CD4-positive, alpha-beta T cell treated with Interleukin-2 at 100 ng/mL for 4 hours (primary cell): Measurements from ENCODE around the gene GPR18.
"Not testable (repeated sequence)": the region's sequence is repeated elsewhere in the genome, so short reads cannot be mapped to it uniquely, and the experiment has no call there.

Experiments
- DNase-seq: peaks from one replicate; pipeline ENCODE4 v3.0.0-alpha.2; 2020; ENCODE audit warnings: low spot score

Gene GPR18

DNA sequence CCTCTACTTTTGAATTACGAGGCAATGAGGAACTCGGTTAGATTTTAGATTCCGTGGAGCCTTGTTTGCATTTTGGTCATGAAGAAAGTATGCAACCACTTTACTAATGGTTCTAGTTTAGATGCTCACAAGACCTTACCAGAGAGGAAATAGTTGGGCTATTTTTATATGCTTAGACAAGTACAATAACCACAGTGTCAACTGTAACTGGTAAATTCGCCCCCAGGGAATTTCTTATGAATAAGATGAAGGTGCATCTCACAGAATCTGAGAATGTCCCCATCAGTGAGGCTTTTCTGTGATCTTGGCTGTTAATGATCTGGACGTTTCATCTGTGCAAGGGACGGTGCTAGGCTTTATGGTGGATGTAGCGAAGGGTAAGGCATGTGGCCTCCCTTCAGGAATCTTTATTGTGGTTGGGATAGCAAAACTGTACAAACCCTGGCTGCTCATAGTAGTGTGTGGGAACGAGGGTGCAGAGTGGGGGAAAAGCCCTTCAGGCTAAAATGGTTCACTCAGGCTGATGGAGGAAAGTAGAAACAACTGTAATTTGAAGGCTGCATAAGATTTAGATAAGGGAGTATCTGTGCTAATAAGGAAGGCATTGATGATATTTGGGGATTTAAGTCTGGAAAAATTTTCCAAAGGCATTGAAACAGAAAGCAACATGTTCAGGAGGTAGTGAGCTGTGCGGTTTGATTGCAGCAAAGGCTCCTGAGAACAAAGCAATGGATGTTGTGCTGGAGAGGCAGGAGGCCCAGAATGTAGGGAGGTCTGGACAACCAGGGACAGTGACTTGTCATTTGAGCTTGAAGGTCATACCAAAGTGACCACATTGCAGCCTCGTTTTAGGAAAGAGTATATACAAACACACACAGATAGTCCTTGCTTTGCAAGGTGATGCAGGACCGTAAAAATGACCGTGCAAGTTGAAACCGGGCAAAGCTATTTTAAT is 29.2 kb downstream of the GPR18 start:
- peak; percentile 51 for DNase-seq

DNA sequence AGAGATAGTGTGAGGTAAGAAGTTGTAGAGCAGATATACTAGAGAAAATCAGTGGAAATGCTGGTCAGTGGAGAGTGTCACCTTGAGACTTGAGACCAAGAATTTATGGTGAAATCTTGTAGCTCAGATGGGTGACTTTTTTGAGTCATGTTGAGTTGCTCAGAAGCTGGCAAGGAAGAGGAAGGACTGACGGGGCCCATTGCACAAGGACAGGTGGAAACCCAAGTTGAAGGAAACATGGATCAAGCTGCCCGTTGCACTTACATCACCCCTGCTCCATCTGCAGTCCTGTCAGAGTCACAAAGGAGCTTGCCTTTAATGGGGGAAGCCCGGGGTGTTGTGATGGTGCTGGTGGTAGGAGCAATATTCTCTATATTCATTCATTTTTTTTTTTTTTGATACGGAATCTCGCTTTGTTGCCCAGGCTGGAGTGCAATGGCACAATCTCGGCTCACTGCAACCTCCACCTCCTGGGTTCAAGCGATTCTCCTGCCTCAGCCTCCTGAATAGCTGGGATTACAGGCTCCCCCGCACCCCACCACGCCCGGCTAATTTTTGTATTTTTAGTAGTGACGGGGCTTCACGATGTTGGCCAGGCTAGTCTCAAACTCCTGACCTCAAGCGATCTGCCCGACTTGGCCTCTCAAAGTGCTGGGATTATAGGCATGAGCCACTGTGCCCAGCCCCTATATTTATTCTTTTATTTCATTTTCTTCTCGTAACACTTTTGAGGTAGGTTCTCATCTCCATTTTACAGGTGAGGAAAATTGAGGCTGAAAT is 30.1 kb downstream of the GPR18 start:
- no peak for DNase-seq

DNA sequence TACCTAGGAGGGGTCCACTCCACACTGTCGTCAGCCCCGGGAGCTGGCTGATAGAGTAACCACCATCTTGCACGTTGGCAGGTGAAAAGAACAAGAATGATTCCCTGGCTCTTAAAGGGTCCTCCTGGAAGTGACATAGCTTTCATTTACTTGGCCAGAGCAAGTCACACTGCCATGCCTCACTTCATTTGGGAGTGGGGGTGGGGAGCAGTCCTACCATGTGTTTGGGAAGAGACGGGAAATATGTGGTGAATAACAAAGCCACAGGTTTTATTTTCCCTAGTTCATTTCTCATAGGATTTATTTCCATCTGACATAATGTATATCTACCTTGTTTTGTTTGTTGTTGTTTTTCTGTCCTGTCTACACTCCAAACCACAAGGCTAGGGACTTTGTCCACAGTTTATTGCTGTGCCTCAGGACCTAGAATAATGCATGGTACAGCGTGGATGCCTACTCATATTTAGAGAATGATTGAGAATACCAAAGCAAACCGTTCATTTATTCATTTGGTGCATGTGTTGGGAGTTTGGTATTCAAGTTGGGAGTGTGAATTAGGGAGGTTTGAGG is 30.8 kb downstream of the GPR18 start:
- DNase-seq, result no peak

DNA sequence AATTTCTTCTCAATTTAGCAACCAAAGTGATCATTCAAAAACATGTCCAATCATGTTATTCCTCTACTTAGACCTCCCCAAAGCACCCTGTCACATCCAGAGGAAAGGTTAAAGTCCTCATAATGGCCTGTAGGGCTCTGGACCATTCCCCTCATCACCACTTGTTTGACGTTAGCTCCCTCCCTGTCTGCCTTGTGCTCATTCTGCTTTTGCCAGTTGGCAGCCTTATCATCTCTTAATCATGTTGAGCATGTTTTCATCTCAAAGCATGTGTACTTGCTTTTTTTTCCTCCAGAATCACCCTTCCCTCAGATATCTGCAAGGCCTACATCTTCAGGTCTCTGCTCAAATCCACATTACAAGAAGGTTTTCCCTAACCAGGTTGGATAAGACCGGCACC is 31.7 kb downstream of the GPR18 start:
- DNase-seq, result no peak

DNA sequence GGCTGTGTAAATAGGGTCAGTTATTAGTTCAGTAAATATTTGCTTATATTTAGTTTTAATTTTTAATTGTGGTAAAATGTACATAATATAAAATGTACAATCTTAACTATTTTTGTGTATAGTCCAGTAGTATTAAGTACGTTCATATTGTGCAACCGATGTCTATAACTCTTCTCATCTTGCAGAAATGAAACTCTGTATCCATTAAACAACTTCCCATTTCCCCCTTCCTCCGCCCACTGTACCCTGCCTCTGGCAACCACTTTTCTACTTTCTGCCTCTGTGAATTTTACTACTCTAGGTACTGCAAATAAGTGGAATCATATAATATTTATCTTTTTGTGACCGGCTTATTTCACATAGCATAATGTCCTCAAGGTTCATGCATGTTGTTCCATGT is 33.1 kb downstream of the GPR18 start:
- no peak for DNase-seq

DNA sequence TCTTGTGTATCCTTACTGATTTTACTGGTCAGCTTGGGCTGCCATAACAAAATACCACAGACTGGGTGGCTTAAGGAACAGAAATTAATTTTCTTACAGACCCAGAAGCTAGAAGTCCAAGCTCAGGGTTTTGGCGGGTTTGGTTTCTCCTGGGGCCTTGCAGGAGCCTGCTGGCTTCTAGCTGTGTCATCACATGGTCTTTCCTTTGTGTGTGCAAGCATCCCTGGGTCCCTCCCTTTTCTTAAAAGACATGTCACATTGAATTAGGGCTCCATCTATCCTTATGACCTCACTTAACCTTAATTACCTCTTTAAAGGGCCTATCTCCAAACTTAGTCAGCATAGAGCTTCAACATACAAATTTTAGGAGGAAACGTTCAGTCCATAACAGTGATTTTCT is 34.2 kb downstream of the GPR18 start:
- DNase-seq, result no peak

DNA sequence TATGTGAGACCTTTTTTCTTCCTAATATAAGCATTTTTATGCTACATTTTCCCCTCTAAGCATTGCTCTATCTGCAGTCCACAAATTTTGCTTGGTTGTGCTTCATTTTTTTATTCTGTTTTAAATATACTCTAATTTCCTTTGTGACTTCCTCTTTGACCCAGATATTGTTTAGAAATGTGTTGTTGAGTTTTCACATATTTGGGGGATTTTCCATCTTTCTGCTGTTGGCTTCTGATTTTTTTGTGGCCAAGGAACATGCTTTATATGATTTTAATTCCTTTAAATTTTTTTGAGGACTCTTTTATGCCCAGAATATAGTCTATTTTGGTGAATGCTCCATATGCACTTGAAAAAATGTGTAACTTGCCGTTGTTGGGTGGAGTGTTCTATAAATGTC is 34.6 kb downstream of the GPR18 start:
- no peak for DNase-seq

DNA sequence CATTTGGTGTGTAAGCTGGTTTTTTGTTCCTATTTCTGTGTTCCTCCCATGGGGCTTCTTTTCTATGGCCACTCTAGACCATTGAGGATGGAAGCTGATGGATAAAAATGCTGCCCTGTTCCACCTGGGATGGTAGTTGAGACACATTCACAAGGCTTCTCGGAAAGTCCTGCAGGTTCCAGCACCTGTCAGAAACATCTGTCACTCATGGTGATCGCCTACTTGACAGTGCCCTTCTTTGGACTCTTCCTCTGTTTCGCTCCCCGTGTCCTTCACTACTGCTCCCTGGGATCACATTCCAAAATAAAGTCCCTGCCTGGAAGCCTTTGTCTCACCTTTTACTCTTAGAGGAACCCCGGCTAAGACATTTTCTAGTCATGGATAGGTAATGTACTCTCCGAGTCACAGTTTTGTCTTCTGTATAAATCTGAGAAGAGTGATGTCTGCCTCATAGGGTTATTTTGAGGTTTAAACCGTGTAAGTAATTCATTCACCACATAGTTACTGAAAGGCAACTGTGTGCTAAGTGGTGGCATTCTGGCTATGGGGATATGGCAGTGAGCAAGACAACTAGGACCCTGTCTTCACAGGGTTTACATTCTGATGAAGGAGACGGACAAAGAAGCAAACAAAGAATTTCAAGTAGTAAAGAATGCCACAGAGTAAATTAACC is 36.5 kb downstream of the GPR18 start:
- no peak for DNase-seq

DNA sequence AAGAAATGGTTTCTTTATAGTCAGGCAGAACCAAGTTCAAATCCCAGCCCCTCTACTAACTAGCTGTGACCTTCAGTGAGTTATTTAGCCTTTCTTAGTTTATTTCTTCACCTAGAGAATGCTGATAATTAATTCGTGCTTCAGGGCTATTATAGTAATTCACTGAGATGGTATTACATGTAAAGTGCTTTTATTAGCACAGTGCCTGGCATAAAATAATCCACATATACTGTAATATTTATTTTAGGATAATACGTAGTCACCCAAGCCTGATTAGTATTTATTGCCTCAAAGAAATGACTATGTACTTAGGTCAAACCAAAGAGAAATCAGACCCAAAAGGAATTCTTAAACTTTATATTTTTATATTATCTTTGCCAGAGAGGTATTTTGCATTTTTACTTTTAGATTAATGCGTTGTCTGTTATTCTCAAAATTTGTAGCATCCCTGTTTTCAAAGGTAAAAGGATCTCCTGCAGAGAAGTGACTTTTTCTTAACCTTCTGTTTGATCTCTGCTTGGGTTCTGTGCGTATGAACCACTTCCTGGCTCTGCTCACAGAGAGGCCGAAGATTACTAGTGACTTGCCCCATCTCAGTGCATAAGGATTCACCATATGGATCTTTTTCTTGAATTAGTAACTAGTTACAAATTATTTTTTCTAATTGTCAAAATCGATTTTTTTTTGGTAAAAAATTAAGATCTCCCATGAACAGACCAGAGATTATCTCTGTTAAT is 37.8 kb downstream of the GPR18 start:
- peak; percentile 52 for DNase-seq

DNA sequence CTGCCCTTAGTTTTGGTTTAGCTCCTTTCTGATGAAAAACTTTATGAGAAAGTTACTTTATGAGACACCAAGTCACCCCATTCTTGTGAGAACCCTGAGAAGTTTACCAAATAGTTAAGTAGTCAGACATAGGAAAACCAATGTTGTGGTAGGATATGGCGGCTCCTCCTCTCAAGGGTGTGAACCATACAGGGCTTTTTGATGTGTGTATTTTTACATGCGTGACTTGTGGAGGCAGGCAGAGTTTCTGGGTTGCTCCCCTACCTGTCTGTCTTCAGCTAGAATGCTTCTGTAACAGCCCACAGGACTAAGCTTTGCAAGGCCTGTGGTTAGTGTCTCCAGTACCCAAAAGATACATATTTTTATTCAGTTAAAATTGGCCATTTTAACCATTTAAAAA is 39.2 kb downstream of the GPR18 start:
- peak; percentile 84 for DNase-seq

DNA sequence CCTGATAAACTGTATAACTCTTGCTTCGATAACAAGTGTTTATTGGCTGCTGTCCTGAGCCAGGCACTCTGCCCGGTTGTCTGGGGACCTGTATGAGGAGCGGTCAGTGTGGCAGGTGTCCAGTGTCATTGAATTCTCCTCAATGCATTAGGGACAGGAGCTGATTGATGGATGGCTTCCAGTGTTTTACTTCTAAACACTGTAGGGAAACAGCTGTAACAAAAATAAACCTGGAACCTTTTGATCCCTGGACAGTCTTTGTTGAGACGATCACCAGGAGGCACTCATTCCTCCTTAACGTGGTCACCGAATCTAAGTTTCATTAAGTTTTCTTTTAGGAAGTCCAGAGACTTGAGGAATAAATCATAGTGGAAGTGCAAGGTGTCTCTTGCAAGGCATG is 39.6 kb downstream of the GPR18 start:
- DNase-seq, result no peak

DNA sequence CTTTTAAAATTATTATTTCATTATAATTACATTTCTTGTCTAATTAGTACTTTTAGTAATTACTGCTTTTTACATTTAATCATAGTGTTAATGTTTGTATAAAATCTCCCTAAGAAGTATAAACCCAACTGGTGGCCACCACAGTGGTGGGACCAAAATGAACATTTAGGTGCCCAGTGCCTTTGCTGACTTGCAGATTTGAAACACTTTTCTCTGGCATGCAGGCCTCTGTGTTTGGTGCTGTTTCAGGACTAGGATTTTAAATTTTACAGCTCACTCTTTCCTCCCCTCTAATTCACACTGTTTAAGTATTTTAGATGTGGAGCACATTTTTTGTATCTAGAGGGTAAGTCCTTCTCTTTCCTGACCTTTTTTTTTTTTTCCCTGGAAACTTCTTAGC is 40.1 kb downstream of the GPR18 start:
- no peak for DNase-seq

DNA sequence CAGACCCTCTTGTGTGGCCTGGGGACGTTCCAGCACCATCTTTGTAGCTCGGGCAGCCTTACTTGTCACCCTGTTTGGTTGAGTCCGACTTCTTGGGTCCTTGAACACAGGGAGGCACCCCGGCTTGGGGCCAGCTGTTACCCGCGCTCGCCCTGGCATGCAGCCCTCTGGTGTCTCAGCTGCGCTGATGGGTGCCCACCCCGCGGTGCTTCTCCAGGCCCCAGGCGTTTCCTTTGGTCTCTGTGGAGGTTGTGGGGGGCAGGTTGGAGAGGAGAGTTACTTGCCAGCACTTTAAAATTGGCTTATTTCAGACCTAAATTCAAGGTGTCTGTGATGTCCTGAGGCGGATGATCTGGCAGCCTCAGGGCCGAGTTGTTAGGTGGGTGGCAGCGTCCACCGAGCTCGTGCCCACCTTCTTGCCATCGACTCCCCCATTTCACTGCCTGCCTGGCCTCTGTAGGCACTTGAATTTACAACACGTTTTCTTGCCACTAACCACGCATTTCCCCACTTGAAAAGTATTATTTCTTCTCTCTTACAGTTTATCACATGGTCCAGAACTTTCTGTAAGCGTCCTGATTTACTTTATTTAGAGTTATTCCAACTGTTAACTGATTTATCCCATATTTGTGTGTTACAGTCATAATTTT is 40.6 kb downstream of the GPR18 start:
- DNase-seq, result no peak

DNA sequence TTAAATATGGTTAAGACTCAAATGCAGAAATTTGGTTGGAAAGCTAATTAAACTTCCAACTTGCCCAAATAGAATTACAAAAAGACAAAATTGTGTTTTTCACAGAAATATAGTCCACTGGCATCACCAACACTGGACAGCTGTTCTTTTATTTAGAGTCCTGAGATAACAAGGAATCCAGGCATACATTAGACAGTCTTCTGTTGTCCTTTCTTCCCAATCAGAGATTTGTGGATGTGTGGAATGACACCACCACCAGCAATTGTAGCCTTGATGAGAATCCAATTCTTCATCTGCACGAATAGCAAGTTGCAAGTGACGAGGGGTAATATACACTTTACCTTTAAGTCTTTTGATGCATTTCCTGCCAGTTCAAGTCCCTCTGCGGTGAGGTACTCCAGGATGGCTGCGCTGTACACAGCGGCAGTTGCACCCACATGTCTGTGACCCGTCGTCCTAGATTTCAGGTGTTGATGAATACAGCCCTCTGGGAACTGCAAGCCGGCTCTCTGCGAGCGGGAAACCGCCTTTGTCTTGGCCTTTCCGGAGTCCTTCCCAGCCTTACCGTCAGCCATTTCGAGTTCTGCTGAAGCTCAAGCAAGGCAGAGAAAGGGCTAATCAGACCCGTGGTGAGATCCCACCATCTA is 42.9 kb downstream of the GPR18 start:
- peak; percentile 64 for DNase-seq

DNA sequence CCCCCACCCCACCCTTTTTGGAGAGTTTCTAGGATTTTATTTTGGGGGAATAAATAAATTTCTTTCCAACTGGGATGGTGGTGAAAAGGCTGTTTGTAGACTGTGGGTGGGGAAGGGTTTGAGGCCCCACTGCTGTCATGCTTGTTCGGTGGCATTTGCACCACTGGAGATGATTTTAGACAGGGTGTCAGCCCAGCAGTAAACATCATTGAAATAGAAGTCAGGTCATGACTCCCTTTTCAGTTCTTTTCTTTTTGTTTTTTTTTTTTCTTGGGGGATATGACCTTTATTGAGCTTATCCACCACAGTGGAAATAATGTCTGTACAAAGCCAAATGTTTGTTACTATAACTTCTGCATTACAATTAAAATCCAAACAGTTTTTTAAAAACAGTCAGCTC is 43.4 kb downstream of the GPR18 start:
- DNase-seq, result no peak

DNA sequence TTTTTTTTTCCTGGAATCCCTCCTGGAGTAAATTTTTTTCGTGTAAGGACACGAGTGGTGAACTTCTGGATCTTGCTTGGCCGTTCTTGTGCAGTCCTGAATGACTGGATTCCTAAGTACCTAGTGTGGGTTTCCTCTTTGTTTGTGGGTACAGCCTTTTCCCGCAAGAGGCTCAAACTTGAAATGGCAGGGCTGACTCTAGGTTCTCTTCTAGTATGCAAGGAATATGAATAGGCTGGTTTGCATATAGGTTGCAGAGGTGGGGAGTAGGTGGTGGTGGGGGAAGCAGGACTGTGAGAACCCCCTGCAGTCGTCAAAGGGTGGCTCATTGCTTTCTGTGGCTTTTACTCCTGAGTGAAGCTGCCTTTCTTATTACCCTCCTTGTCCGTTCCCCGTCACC is 43.9 kb downstream of the GPR18 start:
- no peak for DNase-seq

DNA sequence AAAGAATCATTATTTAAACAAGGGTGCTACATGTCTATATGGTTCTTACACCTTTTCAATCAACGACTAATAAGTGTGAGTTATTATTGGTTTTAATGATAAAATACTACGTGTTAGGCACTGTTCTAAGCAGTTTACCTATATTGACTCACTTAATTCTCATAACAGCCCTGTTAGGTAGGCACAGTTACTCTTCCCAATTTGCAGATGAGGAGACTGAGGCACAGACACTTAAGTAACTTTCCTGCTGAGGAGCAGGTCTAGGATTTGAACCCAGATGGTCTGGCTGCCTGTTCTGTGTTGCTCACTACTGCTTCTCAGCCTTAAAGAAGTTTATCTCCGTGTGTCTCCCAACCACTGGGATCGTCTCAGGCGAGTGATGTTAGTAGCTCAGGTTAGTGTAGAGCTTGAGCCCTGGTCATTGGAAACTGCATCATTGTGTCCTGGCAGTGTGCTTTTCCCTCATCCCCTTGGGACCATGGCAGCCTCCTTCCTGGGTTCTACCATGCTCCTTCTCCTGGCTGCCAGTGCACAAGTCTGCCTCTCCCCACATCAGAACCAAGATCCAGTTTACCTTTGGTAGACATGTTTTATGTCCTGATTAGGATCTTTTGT is 46.7 kb downstream of the GPR18 start:
- no peak for DNase-seq

DNA sequence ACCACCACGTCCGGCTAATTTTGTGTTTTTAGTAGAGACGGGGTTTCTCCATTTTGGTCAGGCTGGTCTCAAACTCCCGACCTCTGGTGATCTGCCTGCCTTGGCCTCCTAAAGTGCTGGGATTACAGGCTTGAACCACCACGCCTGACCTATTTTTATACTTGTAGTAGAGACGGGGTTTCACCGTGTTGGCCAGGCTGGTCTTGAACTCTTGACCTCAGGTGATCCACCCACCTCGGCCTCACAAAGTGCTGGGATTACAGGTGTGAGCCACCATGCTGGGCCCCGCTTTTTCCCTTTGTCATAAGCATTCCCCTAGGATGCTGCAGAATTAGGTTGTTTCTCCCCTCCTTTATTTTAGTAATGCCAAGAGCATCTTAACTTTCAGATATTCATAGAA is 47.6 kb downstream of the GPR18 start:
- not testable (repeated sequence) for DNase-seq

DNA sequence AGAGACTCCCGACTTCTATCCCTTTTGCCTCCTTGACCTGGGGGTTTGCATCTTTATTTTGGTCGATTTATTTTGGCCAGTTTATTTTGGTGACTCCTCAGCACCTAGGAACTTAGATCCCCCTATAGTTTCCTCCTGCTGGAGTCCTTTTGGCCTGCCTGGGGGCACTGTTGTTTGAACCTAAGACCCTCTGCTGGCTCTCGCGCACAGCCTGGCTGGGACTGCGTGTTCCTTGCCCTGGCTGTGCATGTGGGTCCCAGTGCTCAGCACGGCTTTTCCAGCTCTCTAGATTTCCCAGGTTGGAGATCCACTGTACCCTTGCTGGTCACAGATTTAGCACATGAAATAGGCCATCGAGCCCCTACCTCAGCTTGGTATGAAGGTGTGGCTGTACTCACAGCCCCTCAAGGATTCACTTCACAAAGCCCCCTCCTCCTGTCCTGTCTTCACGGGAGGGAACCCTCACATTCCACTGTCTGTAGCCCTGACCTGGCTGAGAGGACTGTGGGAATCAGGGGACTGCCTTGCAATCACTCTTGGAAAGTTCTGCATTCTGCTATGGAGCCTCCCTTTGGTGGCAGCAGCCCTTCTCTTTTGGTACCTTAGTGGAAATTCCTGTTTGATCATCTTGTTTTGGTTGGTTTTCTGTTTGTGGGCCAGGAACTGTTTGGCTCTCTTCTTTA is 49.2 kb downstream of the GPR18 start:
- no peak for DNase-seq

DNA sequence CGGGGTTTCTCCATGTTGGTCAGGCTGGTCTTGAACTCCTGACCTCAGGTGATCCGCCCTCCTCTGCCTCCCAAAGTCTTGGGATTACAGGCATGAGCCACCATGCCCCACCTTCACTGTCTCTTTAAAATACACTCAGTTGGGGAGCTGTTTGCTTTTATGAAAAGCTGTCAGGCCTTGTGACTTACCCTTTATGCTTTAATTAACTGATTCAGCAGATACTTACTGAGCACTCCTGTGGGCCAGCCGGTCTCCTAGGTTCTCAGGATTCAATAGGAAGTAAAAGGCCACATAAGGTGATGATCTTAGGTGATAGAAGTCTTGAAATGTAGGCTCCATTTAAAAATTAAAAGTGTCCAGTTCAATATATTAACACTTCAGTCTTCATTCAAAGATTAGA is 50.0 kb downstream of the GPR18 start:
- DNase-seq, result no peak
